HG02938 (cell line): ENCODE measurements around the gene DOK7.

Experiments
- ATAC-seq: cut with Tn5 transposase; IDR thresholded peaks from one replicate; pipeline ENCODE4 v1.9.1; 2021; ENCODE audit warnings: mild to moderate bottlenecking, moderate library complexity; ENCODE audit not compliant: unreplicated experiment

DOK7 gene

DNA sequence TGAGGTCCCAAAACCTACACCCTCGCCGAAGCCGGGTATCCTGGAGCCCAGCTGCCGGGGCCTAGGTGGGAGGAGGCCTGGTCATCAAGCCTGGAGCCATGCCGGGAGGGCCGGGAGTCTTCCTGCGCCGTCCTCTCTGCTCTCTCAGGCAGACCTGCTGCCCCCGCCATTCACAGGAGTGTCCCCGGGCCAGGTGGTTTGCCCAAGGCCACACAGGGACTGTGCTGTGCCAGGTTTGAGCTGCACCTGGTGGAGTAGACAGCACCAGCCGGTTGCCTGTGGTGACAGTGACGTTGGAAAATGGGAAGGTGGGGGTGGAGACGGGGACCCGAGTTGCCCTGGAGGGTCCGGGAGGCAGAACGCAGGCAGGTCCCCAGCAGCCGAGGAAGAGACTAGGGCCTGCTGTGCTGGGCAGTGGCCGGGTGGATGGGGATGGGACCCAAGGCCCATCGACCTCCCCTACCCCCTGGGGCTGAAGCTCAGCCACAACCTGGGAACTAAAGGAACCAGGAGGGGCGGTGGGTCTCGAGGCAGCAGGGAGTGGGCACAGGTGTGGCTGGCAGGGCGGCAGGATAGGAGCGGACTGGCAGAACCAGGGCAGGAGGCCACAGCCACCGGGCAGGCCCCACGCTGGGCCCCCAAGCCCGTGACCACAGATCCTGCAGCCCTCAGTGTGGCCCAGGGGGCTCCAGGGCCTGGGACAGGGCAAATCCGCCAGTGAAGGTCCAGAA lies 9.5 kb downstream of the DOK7 start:
- ATAC-seq: no peak

DNA sequence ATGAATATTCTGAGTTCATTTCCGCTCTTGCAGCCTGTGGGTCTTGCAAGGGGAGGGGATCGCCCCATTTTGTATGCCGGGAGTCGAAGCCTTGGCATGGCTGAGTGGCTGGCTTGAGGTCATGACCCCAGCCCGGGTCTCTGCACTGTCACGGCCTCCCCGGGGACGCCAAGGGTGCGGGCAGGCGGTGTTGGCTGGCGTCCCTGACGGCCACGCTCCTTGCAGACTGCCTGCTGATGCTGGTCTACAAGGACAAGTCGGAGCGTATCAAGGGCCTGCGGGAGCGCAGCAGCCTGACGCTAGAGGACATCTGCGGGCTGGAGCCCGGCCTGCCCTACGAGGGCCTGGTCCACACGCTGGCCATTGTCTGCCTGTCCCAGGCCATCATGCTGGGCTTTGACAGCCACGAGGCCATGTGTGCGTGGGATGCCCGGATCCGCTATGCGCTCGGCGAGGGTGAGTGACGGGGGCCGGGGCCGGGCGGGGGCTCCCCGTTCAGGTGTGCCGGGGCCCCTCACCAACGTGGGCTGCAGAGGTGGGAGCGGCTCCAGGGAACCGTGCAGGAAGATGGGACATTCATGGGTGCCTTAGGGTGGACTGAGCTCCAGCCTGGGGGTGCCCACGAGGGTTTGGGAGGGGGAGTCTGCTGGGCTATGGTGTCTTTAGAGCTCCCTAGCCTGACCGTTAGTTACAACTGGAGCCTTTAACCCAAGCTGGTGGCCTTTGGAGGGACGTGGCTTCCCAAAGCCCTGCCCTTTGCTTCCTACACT lies 10.3 kb downstream of the DOK7 start:
- ATAC-seq: no peak

DNA sequence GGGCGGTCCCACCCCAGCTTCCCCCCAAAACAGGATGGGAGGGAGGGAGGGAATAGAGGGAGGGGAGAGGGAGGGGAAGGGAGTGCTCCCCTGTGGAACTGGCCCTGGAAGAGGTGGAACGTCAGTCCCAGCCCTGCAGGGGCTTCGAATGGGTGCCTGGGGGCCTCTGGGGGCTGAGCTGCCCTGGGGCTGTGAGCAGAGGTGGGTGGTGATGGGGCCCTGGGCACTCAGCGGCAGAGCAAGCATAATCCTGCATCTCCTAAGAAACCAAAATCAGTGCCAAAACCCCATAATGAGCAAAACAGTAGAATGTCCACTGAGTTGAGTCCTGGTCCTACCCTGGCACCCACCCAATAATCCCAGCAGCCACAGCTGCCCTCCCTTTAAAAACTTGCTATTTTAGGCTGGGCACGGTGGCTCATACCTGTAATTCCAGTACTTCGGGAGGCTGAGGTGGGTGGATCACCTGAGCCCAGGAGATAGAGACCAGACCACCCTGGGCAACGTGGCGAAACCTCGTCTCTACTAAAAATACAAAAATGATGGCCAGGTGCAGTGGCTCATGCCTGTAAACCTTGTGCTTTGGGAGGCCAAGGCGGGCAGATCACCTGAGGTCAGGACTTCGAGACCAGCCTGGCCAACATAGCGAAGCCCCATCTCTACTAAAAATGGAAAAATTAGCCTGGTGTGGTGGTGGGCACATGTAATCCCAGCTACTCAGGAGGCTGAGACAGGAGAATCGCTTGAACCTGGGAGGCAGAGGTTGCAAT lies 11.1 kb downstream of the DOK7 start:
- ATAC-seq: no peak

DNA sequence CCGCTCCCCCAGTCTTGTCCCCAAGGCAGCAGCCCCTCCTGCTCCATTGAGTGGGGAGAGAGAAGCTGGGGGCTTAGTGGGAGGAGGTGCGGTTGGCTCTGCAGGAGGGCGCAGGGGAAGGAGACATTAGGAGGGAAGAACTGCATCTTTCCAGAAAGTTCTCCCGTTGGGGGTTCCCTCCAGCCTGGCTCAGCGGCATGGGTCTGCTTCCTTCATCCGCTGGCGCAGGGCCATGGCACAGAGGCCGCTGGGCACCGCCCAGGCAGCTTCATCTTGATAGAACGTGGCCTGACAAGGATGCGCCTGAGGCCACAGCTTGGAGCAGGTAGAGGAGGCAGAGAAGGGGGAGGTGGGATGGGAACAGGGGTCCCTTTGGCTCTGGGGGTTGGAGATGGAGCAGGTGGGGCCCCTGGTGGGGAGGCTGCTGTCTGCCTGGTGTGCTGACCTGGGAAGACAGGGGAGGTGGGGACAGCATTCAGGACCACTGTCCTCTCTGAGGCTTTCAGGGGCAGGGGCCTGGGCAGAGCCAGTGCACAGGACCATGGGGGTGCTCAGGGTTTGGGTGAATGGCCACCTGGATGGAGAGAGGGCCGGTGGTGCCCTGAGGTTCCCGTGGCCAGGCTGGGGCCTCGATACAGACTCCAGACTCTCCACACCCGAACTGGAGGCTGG lies 12.1 kb downstream of the DOK7 start:
- ATAC-seq: no peak

DNA sequence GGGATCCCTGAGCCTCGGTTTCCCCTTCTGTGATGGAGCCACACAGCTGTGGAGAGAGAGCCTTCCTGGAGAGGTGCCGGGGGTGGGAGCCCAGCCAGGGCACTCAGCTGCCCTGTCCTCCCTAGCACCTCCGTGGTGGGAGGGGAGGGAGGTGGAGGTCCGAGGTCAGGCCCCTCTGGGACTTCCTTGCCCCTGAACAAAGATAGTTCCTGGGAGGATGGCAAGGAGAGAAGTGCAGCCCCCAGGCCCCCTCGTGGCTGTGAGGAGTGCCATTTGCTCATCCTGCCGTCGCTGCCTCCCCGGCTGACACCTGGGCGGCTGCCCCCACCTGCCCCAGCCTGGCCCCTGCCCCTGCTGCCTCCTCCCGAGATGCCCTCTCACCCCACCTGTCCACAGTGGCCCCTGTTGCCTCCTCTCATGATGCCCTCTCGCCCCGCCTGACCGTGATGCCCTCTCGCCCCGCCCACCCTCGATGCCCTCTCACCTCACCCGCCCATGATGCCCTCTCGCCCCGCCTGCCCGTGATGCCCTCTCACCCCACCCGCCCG lies 12.7 kb downstream of the DOK7 start:
- ATAC-seq: no peak

DNA sequence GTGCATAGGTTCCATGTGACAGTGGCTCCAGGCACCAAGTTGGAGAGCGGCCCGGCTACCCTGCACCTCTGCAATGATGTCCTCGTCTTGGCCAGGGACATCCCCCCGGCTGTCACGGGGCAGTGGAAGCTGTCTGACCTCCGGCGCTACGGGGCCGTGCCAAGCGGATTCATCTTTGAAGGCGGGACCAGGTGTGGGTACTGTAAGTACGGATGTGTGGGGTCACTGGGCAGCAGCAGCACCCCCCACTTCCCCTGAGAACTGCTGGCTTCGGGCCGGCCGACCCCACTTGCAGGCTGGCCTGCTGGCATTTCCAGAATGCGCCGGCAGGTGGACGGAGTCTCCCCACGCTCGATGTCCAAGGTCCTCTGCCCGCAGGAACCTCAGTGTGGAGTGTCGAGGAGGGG lies 13.2 kb downstream of the DOK7 start:
- ATAC-seq: no peak

DNA sequence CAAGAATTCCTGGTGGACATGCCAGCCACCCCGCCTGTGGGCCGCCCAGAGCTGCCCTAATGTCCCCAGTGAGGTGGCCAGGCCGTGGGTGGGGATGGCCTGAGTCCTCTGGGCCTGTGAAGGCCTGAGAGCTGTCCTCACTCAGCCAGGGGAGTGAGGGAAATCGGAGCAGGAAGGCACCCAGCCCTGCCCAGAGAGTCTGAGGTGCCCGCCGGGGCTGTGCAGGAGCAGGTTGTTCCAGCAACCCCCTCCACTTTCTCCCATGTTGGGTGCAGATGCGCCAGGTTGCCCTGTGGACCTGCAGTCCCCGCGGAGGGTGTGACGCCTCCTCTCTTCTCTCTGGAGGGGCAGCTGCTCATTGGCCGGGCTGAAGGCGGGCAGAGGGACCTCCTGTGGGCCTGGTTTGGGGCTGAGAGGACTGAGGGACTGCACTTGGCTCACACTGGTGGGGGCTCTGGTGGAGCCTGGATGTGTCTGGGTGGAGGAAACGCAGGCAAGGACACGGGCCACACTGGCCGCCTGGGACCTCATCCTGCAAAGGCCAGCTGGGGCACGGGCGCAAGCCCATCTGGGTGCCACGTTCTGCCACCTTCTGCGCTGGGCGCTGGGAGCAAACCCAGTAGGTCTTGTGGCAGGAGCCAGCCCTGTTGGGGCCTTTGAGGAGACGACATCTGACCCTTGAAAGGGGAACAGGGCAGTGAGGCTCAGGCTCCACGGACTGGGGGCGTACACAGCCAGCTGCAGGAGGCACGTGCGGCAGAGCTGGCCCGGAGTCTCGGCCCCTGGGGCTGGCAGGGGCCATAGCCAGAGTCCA lies 14.0 kb downstream of the DOK7 start:
- no peak for ATAC-seq

DNA sequence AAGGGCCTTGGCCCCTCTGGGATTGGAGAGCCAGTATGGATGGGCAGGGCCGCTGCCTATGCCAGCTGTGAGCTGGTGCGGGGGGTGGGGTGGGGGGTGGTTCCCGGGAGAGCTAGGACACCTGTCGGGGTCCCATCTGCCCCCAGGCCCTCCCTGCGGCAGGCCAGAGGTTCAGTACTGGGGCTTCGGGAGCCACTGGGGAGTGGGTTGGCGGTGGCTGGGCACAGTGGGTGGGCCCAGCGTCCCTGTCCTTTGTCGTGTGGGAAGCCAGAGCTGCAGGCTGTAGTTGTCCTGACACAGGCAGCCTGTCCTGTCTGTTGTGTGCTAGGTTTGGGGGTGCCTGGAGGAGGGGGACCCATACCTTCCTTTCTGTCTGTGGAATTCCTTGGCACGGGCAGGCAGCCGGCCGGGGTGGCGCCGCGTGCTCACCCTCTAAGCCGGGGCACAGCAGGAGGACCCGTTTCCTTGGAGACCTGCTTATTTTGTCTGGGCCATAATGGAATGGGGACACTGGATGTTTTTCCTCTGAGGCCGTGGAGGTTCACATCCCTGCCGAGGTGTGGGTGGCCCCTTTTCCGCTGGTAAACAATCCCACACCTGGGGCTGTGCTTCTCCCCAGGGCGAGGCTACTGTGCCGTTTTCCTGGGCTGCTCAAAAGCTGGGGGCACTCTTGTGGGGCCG lies 14.8 kb downstream of the DOK7 start:
- no peak for ATAC-seq

DNA sequence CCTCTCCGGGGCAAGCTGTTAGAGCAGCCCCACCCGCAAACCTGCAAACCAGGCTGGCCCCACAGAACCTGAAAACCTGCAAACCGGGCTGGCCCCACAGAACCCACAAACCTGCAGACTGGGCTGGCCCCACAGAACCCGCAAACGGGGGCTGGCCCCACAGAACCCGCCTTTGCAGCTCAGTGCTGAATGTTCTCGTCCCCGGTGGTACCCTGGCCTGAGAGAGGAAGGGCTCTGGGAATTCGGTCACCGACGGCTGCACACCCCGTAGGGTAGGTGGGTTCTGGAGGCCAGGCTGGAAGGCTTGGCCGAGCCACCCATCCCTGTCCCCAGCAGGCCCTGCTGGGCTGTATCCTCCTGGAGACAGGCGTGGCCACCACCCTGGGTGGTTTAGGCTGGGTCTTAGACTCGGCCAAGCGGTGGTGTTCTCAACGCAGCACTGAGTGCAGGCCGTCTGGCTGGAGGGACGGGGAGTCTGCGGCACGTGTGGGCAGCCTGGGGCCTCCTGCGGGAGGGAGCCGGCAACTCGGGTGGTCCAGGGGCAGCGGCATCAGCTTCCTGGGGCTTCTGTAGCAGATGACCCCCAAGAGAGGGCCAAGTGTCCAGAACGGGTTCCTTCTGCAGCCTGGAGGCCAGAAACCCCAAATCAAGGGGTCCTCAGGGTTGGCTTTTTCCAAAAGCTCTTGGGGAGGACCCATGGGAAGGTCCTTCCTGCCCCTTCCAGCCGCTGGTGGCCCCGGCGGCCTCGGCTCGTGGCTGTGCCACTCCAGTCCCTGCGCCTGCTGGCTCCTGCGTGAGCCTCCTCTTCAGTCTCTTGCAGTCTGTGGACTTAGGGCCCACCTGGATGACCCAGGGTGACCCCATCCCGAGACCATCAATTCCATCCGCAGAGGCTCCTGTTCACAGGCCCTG lies 15.6 kb downstream of the DOK7 start:
- ATAC-seq: no peak

DNA sequence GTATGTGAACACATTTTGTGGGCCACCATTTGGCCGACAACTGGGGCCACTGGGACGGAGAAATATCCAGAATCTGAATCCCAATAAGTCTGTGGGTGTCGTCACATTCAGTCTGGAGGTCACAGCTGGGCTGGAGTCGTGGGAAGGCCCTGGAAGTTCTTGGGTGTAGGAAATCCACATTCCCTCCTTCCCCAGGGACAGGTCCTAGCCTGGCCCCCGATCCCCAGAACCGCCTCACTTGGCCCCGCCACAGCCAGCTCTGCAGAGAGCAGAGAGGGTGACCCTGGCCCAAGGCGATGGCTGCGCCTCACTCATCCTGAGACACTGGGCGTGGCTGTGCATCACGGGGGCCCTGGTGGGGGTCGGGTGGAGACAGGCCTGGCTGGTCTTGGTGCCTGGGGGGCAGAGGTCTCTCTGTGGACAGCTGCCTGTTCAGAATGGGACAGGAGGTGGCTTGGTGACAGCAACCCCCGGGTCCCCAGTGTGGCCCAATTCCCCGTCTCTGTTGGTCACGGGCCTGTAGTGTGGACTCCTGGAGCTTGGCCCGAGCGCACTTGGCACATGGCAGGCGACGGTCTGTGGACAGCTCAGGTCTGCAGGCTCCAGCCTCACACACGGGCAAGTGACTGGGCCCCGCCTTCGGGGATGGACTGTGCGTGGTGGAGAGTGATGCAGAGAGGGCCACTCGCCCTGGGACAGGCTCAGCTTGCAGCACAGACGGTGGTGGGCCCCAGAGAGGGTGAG lies 16.4 kb downstream of the DOK7 start:
- ATAC-seq: no peak

DNA sequence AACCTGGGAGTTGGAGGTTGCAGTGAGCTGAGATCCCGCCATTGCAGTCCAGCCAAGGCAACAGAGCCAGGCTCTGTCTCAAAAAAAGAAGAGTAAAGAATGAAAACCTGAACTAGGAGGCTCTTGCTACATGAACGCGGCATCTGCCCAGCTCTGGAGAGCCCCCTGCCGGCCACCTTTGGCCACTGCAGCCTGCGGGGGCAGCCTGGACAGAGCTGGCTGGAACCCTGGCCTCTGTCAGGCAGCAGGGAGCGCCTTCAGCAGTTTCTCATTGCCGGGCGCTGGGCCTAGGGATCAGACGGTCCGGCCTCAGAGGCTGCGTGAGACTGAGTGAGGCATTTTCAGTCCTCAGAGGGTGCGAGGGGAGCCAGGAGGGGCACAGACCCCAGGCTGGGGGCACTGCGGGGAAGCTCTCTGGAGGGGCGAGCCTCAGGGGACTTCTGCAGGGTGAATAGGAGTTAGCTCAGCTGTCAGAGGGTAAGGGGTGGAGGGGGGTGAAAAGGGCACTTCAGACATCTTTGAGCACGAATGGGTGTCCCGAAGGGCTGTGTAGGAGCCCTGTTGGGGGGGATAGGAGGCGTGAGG lies 17.5 kb downstream of the DOK7 start:
- ATAC-seq: peak; percentile 48

DNA sequence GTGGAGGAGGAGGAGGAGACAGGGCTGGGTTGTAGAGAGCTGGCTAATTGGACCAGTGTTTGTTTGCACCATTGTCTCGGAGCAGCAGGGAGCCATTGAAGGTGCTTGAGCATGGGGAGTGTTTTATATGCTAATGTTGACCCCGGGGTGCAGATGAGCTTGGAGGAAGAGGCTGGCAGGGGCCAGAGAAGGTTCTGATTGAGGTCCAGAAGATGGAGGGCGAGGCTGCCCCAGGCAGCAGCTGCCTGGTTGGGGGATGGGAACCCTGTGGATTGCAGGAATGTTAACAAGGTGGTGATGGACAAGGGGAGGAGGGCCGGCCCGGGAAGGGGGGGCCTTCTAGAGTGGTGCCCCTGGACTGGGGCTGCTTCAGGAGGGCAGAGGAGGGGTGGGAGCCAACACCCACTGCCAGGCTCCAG lies 18.0 kb downstream of the DOK7 start:
- no peak for ATAC-seq

DNA sequence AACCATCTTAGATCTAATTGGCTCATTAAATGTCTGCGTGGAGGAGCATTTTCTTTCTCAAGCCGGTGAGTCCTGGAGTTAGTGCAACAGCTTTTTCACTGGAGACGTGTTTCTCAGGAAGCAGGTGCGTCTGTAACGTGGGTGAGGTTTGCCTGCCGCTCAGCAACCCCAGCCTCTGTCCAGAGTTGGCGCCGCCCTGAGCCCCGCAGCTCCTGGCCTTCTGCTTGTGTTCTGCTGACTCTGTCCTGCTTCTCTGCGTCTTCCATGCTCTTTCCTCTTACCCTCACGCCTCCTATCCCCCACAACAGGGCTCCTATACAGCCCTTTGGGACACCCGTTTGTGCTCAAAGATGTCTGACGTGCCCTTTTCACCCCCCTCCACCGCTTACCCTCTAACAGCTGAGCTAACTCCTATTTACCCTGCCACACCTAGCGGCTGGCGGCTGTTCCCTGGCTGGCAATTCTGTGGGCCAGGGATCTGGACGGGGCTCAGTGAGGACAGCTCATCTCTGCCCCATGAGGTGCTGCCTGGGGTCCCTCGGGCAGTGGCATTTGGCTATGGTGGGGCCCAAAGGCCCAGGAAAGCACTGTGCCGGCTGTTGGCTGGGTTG lies 18.8 kb downstream of the DOK7 start:
- no peak for ATAC-seq

DNA sequence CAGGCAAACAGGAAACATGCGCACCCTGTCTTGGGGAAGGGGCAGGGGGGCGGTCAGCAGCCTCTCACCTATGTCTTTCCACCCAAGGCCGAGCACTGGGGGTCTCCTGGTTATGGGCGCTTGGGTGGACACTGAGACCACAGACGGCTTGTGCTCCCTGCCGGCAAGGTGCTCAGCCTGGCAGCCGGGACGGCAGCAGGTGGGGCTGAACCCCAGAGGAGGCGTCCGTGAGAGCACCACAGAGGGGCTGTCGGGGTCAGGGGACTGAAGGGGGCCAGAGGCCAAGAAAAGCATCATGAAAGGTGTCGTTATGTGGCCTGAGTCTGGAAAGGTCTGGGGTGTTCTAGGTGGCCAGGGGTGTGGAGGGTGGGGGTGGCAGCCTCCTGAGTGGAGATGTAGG lies 19.6 kb downstream of the DOK7 start:
- no peak for ATAC-seq

DNA sequence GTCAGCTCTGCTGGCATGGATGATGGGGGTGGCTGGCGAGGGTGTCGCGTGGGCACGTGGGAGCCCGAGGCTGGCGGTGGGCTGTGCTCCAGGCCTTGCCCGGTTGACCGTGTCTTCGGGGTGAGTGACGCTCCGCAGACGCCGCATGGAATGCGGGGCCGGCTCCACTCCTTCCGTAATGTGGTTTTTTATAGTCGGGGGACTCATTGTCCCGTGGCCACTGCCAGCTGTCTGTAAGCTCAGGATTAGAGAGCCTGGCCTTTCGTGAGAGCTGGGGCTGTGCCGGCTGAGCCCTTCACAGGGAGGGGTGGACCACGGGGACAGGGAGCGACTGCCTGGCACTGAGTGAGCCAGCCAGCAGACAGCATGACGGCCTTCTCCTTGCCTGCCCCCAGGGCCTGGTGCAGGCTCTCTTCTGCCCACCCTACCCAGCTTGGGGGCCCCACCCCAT lies 20.4 kb downstream of the DOK7 start:
- ATAC-seq: no peak

DNA sequence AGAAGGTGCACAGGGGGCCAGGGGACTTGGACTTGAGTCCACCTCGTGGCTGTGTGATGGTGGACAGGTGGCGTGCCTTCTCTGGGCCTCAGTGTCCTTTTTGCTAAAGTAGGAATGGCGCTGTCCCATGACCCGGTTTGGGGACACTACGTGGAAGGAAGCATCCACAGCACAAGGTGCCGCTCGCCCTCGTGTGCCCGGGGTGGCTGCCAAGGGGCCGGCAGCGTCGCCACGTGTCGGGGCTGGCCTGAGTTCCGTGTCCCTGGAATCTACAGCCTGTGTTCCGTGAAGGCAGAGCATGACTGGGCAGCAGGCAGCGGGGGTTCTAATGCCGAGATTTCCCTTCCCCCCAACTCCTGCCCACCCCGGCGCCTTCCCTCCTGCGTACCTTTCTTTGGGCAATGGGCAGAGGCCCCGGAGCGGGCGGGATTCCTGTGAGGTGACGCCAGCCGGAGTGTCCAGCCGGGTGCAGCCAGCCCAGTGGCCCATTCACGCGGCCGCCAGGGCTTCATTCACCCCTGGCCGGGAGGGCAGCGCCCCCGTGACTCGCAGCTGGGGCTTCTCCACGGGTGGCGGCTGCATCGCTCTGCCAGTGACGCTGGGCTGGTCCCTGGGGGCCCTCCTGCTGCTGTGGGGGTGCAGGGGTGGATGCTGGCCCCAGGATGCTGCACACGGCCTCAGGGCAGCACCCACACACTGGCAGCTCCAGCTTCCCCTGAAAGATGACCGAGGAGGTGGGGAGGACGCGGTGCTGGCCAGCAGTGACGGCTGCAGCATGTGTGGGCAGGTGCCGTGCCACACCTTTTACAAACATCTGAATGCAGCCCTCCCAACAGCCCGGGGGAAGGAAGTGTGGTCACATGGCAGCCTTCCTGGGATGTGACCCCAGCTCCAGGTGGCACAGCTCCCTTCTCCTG lies 21.2 kb downstream of the DOK7 start:
- ATAC-seq: no peak
